Measurements from ENCODE around the gene KRTAP10-4. TPM values are rescaled to one million over a fixed set of nuclear protein-coding genes. Genes with fewer than 3 reads are reported as not detected.

KRTAP10-4 gene
- total RNA-seq, 6 experiments from 2014 or later: not detected

DNA sequence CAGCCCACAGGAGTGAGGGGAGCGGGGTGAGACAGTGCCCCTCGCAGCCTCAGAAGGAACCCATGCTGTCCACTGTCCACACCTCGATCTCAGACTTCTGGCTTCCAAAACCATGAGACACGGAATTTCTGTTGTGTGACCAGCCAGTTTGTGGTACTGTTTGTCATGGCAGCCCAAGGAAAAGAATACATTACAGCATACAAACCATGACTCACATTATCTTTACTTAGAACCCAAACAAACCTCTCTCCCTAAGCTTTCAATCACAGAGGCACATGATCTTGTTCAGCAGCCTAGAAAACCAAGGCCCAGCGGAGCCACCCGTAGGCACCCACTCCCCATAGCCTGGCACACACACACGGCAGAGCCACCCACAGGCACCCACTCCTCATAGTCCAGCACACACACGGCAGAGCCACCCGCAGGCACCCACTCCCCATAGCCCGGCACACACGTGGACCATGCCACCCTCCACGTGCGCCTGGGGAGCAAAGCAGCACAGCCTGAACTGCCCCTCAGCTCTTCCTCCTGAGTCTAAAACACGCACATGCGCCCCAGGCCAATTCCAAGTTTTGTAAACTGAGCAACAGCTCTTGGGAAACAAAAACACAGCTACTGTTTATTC lies 458 bp upstream of the KRTAP10-4 start:
- TF ChIP-seq, protein P1, sequence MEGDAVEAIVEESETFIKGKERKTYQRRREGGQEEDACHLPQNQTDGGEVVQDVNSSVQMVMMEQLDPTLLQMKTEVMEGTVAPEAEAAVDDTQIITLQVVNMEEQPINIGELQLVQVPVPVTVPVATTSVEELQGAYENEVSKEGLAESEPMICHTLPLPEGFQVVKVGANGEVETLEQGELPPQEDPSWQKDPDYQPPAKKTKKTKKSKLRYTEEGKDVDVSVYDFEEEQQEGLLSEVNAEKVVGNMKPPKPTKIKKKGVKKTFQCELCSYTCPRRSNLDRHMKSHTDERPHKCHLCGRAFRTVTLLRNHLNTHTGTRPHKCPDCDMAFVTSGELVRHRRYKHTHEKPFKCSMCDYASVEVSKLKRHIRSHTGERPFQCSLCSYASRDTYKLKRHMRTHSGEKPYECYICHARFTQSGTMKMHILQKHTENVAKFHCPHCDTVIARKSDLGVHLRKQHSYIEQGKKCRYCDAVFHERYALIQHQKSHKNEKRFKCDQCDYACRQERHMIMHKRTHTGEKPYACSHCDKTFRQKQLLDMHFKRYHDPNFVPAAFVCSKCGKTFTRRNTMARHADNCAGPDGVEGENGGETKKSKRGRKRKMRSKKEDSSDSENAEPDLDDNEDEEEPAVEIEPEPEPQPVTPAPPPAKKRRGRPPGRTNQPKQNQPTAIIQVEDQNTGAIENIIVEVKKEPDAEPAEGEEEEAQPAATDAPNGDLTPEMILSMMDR (IDR thresholded peaks at IDR 0.05): no peak
- DNase-seq: peak; percentile 25
- Mint-ChIP-seq H3K36me3 (ENCODE audit: low read depth) (peaks cover 11% of the 10 kb centered on the region; the same call in 1 of the 2 replicates), H3K4me1 (ENCODE audit: low read depth) (no peaks in the 10 kb centered on the region; the same call in 1 of the 2 replicates), H3K27ac (no peak overlapping the region), H3K9me3 (peaks cover 64% of the 10 kb centered on the region), H3K4me3 (no peak overlapping the region), H3K27me3 (ENCODE audit: insufficient read depth) (peaks cover 2% of the 10 kb centered on the region)

DNA sequence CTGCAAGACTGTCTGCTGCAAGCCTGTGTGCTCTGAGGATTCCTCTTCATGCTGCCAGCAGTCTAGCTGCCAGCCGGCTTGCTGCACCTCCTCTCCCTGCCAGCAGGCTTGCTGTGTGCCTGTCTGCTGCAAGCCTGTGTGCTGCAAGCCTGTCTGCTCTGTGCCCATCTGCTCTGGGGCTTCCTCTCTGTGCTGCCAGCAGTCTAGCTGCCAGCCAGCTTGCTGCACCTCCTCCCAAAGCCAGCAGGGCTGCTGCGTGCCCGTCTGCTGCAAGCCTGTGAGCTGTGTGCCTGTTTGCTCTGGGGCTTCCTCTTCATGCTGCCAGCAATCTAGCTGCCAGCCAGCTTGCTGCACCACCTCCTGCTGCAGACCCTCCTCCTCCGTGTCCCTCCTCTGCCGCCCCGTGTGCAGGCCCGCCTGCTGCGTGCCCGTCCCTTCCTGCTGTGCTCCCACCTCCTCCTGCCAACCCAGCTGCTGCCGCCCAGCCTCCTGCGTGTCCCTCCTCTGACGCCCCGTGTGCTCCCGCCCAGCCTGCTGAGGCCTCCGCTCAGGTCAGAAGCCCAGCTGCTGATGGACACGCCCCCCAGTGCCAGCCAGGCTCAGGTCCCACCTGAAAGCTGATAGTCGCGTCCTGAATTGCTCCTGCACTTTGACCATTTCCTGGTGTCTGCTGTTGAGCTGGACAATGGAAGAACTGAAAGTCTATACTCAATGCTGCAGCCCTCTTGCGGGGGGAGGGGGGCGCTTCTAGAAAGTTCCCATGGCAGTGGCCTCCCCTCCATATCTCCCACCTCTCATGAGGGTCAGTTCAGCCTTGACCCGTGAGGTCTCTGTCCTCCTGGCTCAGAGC lies 1.2 kb downstream of the KRTAP10-4 start:
- H3K9me3 Mint-ChIP-seq: peaks cover 66% of the 10 kb centered on the region
- peaks cover 11% of the 10 kb centered on the region; the same call in 1 of the 2 replicates for H3K36me3 Mint-ChIP-seq (ENCODE audit: low read depth)

DNA sequence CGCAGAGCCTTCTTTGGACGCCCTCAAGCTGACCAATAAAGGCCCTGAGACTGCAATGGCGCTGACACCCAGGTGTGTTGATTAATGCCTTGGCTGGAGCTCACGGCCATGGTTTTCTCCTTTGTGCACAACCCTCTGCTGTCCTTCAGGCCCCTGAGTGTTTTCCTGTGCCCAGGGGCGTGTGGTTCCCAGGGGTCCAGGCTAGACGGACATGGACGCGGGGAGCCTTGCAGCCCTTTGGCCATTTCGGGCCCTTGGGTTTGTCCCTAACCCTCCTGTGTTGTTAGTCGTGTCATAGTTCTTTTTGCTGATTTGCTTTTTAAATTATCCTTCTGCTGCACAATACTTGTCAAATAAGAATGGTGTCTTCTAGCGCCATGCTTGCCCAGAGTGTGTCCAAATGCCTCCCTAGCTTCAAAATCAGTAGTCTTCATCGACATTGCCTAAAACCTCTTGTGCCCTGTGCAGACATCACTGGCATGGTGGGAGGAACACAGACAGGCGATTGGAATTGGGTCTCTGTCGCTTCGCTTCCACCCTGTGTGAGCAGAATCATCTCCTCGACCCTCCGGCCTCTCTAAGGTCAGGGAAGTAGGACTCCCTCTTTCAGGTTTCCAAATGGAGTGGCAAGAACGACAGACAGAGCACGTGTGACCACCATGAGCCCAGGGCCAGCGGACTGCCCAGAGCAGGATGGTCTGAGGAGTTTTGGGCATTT lies 1.9 kb downstream of the KRTAP10-4 start:
- TF ChIP-seq, protein P1 (IDR thresholded peaks at IDR 0.05): no peak
- Mint-ChIP-seq H3K4me3 (no peak overlapping the region), H3K4me1 (ENCODE audit: low read depth) (no peaks in the 10 kb centered on the region; the same call in 1 of the 2 replicates)

More for the DNA sequence above, 1.2 kb downstream of the KRTAP10-4 start:
- no peaks in the 10 kb centered on the region; the same call in 1 of the 2 replicates for H3K4me1 Mint-ChIP-seq (ENCODE audit: low read depth)
- DNase-seq: no peak
- no peak overlapping the region for H3K4me3 Mint-ChIP-seq
- TF ChIP-seq, protein P1 (IDR thresholded peaks at IDR 0.05): peak; percentile 33; the same call in 1 of the 2 replicates
- peaks cover 2% of the 10 kb centered on the region for H3K27me3 Mint-ChIP-seq (ENCODE audit: insufficient read depth)
- no peak overlapping the region for H3K27ac Mint-ChIP-seq

DNA sequence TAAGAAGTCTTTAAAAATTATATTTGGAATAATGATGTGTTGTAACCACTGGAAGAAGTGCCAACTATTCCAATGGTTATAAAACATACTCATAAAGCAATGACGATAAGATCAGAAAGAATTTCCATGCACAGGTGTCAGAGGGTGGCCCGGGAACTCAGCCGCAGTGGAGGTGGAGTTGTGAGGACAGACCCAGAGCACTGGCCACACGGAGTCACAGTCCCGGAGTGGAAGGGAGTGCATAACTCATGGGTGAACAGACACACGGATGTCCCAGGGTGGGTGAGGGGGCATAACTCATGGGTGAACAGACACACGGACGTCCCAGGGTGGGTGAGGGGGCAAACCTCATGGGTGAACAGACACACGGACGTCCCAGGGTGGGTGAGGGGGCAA lies 2.5 kb downstream of the KRTAP10-4 start:
- TF ChIP-seq, protein P1 (IDR thresholded peaks at IDR 0.05): no peak
- peaks cover 67% of the 10 kb centered on the region for H3K9me3 Mint-ChIP-seq
- H3K4me3 Mint-ChIP-seq: no peak overlapping the region

More for the DNA sequence above, 1.9 kb downstream of the KRTAP10-4 start:
- DNase-seq: no peak
- H3K9me3 Mint-ChIP-seq: peaks cover 67% of the 10 kb centered on the region
- H3K36me3 Mint-ChIP-seq (ENCODE audit: low read depth): peaks cover 11% of the 10 kb centered on the region; the same call in 1 of the 2 replicates
- no peak overlapping the region for H3K27ac Mint-ChIP-seq
- peaks cover 2% of the 10 kb centered on the region for H3K27me3 Mint-ChIP-seq (ENCODE audit: insufficient read depth)

DNA sequence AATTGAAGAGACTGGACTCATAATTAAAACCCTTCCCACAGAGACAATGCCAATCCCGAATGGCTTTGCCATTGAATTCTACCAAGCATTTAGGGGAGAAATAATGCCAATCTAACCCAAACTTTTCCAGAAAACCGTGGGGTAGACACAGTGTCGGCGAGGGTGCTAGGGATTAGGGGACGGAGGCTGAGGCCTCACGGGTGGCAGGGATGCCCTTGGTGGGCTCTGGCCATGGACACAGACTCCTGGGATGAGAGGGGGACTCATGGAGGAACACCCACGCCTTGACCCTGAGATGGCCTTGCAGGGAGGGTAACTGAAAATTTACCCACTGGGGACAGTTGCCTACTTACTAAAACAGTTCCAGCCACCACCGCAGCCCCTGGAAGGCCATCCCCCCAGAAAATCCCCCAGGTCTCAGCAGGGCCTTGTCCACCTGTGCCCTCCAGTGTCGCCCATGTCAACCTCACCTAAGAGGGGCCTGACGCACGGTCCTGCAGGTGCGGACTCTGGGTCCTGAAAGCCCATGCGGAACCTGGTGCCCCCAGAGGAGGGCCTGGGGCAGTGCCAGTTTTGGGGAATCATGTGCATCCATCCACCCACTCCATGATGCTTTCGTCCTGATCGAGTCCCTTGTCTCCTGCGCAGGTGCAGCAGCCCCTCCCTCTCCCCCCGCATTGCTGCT lies 5.0 kb downstream of the KRTAP10-4 start:
- TF ChIP-seq, protein P1 (IDR thresholded peaks at IDR 0.05): no peak

More for the DNA sequence above, 2.5 kb downstream of the KRTAP10-4 start:
- Mint-ChIP-seq H3K27ac (no peak overlapping the region), H3K36me3 (ENCODE audit: low read depth) (peaks cover 11% of the 10 kb centered on the region; the same call in 1 of the 2 replicates), H3K27me3 (ENCODE audit: insufficient read depth) (peaks cover 2% of the 10 kb centered on the region), H3K4me1 (ENCODE audit: low read depth) (no peaks in the 10 kb centered on the region; the same call in 1 of the 2 replicates)
- DNase-seq: no peak

More for the DNA sequence above, 5.0 kb downstream of the KRTAP10-4 start:
- peaks cover 67% of the 10 kb centered on the region for H3K9me3 Mint-ChIP-seq
- H3K27ac Mint-ChIP-seq: no peak overlapping the region
- DNase-seq: no peak
- no peaks in the 10 kb centered on the region; the same call in 1 of the 2 replicates for H3K27me3 Mint-ChIP-seq (ENCODE audit: insufficient read depth)
- peaks cover 6% of the 10 kb centered on the region; the same call in 1 of the 2 replicates for H3K36me3 Mint-ChIP-seq (ENCODE audit: low read depth)
- no peak overlapping the region for H3K4me3 Mint-ChIP-seq
- H3K4me1 Mint-ChIP-seq (ENCODE audit: low read depth): no peaks in the 10 kb centered on the region
